ENCODE data around the gene CFB. TPM values are rescaled to one million over a fixed set of nuclear protein-coding genes. Genes with fewer than 3 reads are reported as not detected.

Gene CFB
- total RNA-seq, 4 donors from 2014 or later = 8.1 to 42.6 (median 23.1) TPM

DNA sequence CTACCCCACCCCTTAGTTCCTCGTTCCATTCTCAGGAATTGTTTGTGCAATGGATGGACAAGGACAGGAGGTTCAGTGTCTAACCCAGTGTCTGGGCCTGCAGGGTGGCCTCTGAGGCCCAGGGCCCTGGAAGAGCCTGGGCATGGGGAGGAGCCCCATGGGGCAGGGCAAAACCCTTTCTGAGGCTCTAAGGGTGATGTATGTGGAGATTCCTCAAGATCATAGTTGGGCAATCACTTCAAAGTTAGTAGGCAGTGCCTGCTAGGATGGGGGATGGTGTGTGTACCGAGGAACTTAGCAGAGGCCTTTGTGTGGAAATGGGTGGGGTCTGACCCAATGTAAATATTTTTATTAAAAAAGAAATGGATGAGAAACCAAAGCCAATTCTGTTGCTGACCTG, 25.1 kb upstream of the CFB start:
- ATAC-seq = no peak
- no peaks in the 10 kb centered on the region for H3K4me1 ChIP-seq
- H3K9me3 ChIP-seq = no peaks in the 10 kb centered on the region
- H3K4me3 ChIP-seq = no peak overlapping the region
- no peaks in the 10 kb centered on the region for H3K36me3 ChIP-seq
- TF ChIP-seq POLR2A (IDR thresholded peaks at IDR 0.05) (no peak), POLR2AphosphoS5 (IDR thresholded peaks at IDR 0.05) (no peak), EP300 (IDR thresholded peaks at IDR 0.05) (no peak)
- TF ChIP-seq, protein P1, sequence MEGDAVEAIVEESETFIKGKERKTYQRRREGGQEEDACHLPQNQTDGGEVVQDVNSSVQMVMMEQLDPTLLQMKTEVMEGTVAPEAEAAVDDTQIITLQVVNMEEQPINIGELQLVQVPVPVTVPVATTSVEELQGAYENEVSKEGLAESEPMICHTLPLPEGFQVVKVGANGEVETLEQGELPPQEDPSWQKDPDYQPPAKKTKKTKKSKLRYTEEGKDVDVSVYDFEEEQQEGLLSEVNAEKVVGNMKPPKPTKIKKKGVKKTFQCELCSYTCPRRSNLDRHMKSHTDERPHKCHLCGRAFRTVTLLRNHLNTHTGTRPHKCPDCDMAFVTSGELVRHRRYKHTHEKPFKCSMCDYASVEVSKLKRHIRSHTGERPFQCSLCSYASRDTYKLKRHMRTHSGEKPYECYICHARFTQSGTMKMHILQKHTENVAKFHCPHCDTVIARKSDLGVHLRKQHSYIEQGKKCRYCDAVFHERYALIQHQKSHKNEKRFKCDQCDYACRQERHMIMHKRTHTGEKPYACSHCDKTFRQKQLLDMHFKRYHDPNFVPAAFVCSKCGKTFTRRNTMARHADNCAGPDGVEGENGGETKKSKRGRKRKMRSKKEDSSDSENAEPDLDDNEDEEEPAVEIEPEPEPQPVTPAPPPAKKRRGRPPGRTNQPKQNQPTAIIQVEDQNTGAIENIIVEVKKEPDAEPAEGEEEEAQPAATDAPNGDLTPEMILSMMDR (IDR thresholded peaks at IDR 0.05) = no peak
- no peaks in the 10 kb centered on the region for H3K27me3 ChIP-seq
- 17 to 43% methylated on average over 1 of the region's 2 CpGs for WGBS, 2 donors (ENCODE audit: low coverage in 1 of 2)
- no peak overlapping the region for H3K27ac ChIP-seq

DNA sequence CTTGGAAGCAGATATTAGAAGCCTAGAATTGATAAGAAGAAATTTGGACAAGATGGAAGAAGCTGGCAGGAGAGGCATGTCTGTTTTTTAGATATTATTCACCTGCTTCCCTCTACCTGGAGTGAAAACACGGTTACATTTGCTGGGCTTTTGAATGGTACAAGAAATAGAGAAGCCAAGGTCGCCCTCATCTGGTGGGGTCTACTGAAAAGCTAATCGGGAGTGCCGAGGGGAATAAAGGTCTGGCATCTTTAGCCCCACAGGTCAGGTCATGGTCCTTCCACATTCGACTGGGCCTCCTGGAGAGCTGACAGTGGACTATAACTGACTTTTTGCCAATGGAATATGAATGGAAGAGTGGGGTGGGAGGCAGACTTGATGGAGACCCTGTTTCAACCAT, 23.0 kb upstream of the CFB start:
- H3K9me3 ChIP-seq = no peaks in the 10 kb centered on the region
- H3K36me3 ChIP-seq = no peaks in the 10 kb centered on the region
- H3K4me1 ChIP-seq = no peaks in the 10 kb centered on the region
- TF ChIP-seq, protein P1 (IDR thresholded peaks at IDR 0.05) = peak in 1 of 4 experiments; percentile 15
- TF ChIP-seq POLR2AphosphoS5 (IDR thresholded peaks at IDR 0.05) = no peak
- no peak overlapping the region for H3K4me3 ChIP-seq
- 3 to 15% methylated on average over 4 to 5 of the region's 5 CpGs for WGBS, 2 donors (ENCODE audit: low coverage in 1 of 2)
- no peak overlapping the region for H3K27ac ChIP-seq
- no peak for ATAC-seq
- H3K27me3 ChIP-seq = no peaks in the 10 kb centered on the region

DNA sequence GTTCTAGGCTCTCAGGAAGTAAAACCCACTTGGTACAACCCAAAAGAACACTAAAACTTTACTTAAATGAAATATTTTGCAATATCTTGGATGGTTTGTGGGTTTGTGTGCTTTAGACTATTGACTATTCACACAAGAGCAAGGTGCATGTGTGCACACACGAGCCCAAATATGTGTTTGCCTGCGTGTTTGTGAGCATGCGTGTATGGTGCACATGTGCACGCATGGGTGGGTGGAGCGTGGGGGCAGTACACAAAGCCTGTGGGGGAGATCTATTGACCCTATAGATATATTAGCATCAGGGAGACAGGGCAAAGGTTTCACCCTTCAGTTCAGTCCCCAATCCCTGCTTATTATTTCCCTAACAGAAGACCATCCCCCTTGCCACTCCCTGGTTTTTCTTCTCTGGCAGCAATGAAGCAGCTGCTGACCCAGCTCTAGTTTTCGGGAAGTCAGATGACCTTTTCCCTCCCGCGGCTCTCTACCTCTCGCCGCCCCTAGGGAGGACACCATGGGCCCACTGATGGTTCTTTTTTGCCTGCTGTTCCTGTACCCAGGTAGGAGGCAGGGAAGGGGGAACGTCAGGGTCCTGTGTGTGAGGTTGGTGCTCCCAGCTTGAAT, 18.5 kb upstream of the CFB start, which contains the start of gene C2:
C2 (plus strand) TSS at position 476 of the 621 bp plus-strand sequence; CDS start at position 512, 36 bp downstream.
- H3K36me3 ChIP-seq = no peaks in the 10 kb centered on the region
- no peak within 1 kb of the TSS for H3K27ac ChIP-seq
- no peaks in the 10 kb centered on the region for H3K4me1 ChIP-seq
- TF ChIP-seq POLR2AphosphoS5 (IDR thresholded peaks at IDR 0.05) = no peak
- TF ChIP-seq, protein P1 (IDR thresholded peaks at IDR 0.05) = no peak
- TF ChIP-seq EP300 (IDR thresholded peaks at IDR 0.05) = no peak
- TF ChIP-seq POLR2A (IDR thresholded peaks at IDR 0.05) = no peak
- peak within 1 kb of the TSS in 1 of 2 donors; percentile 29 for H3K4me3 ChIP-seq
- H3K9me3 ChIP-seq = no peaks in the 10 kb centered on the region
- 30 to 49% methylated on average over 2 to 10 of the region's 11 CpGs for WGBS, 2 donors (ENCODE audit: low coverage in 1 of 2)
- no peak for ATAC-seq
- peaks cover 23% of the 10 kb centered on the region for H3K27me3 ChIP-seq

DNA sequence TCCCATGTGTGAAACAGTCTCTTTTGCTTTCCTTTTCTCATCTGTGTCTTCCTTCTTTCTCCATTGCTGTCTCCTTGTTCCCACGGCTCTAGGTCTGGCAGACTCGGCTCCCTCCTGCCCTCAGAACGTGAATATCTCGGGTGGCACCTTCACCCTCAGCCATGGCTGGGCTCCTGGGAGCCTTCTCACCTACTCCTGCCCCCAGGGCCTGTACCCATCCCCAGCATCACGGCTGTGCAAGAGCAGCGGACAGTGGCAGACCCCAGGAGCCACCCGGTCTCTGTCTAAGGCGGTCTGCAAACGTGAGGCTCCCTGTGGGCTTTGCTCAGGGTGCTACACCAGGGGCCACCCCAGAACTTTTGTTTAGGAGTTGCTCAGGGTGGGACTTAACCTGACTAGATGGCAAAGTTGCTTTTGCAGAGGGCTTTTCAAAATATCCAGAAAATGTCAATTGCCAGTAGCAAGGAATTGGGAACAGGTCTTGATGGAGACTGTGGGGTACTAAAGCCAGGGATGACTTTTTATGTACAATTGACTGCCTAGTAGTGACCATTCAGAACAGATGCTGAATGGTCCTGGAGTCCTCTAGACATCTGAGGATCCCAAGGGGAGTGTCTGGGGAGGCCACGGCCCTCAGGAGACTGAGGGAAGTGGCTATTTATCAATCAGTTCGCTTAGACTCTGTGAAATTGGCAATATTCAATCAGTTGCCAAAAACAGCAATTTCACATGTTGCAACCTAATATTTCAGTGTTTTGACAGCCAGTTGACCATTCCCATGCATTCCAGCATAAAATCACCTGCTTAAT, 17.8 kb upstream of the CFB start:
- H3K4me3 ChIP-seq = peak overlapping the region in 1 of 2 donors; percentile 29
- no peaks in the 10 kb centered on the region for H3K9me3 ChIP-seq
- peaks cover 23% of the 10 kb centered on the region for H3K27me3 ChIP-seq
- TF ChIP-seq EP300 (IDR thresholded peaks at IDR 0.05) (no peak), POLR2AphosphoS5 (IDR thresholded peaks at IDR 0.05) (no peak), POLR2A (IDR thresholded peaks at IDR 0.05) (no peak)
- TF ChIP-seq, protein P1 (IDR thresholded peaks at IDR 0.05) = no peak
- no peaks in the 10 kb centered on the region for H3K36me3 ChIP-seq
- 61 to 63% methylated on average over 4 to 6 of the region's 11 CpGs for WGBS, 2 donors (ENCODE audit: low coverage in 1 of 2)
- H3K27ac ChIP-seq = no peak overlapping the region
- no peak for ATAC-seq
- H3K4me1 ChIP-seq = no peaks in the 10 kb centered on the region

DNA sequence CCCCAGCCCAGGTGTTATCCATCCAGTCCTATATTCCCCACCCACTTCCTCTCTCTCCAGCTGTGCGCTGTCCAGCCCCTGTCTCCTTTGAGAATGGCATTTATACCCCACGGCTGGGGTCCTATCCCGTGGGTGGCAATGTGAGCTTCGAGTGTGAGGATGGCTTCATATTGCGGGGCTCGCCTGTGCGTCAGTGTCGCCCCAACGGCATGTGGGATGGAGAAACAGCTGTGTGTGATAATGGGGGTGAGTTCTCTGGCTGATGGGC, 17.3 kb upstream of the CFB start:
- Histone ChIP-seq H3K4me3 (no peak overlapping the region), H3K27ac (no peak overlapping the region), H3K36me3 (no peaks in the 10 kb centered on the region), H3K4me1 (no peaks in the 10 kb centered on the region), H3K9me3 (no peaks in the 10 kb centered on the region), H3K27me3 (peaks cover 23% of the 10 kb centered on the region)
- WGBS, 2 donors (ENCODE audit: low coverage in 1 of 2) = 27% methylated on average over 5 of the region's 9 CpGs; no CpG with 5 or more reads in 1 of the 2 donors
- TF ChIP-seq EP300 (IDR thresholded peaks at IDR 0.05) (no peak), POLR2A (IDR thresholded peaks at IDR 0.05) (no peak), POLR2AphosphoS5 (IDR thresholded peaks at IDR 0.05) (no peak)
- TF ChIP-seq, protein P1 (IDR thresholded peaks at IDR 0.05) = no peak
- no peak for ATAC-seq

All from gastroesophageal sphincter (tissue), 4 donors.